Left lung (tissue), 10 donors: ENCODE results near the gene PIF1. TPM values are rescaled to one million over a fixed set of nuclear protein-coding genes. Genes with fewer than 3 reads are reported as not detected.

ENCODE experiments used
- ATAC-seq: fragments of 200-7000 bp; cut with Tn5 transposase; one replicate; pipeline ENCODE4 v1.9.1; 2020; ENCODE audit warnings: moderate library complexity
- DNase-seq, 4 donors: peaks; one replicate each; pipeline ENCODE4 v3.0.0-alpha.2; 2013 to 2020
- H3K27ac ChIP-seq, 2 donors: fragments of 200-600 bp; sonication (generic) in 1 of 2; one replicate each; pipeline versions ENCODE4 v1.5.0 to v1.8.0; 2020 to 2021
- H3K27me3 ChIP-seq, 2 donors: fragments of 200-600 bp; sonication (generic) in 1 of 2; one replicate each; pipeline versions ENCODE4 v1.5.0 to v1.8.0; 2020 to 2021
- H3K36me3 ChIP-seq, 2 donors: fragments of 200-600 bp; sonication (generic) in 1 of 2; one replicate each; pipeline versions ENCODE4 v1.5.0 to v1.8.0; 2020 to 2021
- H3K4me1 ChIP-seq, 2 donors: fragments of 200-600 bp; one replicate each; pipeline ENCODE4 v1.8.0; 2021
- H3K4me3 ChIP-seq, 2 donors: fragments of 200-600 bp; sonication (generic) in 1 of 2; one replicate each; pipeline versions ENCODE4 v1.5.0 to v1.8.0; 2020 to 2021; ENCODE audit warnings: mild to moderate bottlenecking in 1 of 2
- H3K9me3 ChIP-seq, 2 donors: fragments of 200-600 bp; sonication (generic) in 1 of 2; one replicate each; pipeline versions ENCODE4 v1.5.0 to v1.8.0; 2020 to 2021
- CTCF ChIP-seq, 2 donors: fragments of 200-600 bp; sonication (generic) in 1 of 2; IDR thresholded peaks; one replicate each; pipeline versions ENCODE4 v1.5.0 to v1.8.0; 2021; ENCODE audit warnings: antibody characterized with exemption in 2 of 2
- intact Hi-C, 2 donors: fragments of 100-400 bp; cut with DNase I; formaldehyde crosslinking; loops; one replicate each; pipeline versions ENCODE4 v1.11.2 to v1.14.2; 2022
- polyA plus RNA-seq, 6 donors: library from polyadenylated mRNA; unstranded; fragments of 120-200 nt; gene quantifications; one replicate each; pipeline ENCODE4 v1.2.1, GENCODE V29; 2013; ENCODE audit not compliant: insufficient read length in 6 of 6
- total RNA-seq, 2 donors: library from RNA; stranded (reverse); fragmentation: NEBNext Ultra II Directional; extraction: Animal tissue kit (Norgen Biotek cat#: 25700); gene quantifications; one replicate each; pipeline ENCODE4 v1.2.1, GENCODE V29; 2021
- donor health status: DM: no; HTN: yes; CAD: no.
- donor health status: DM: no; HTN: no; CAD: no.

PIF1 gene
- total and polyA plus RNA-seq, 8 donors: 1.6 to 17.7 (median 10.8) TPM

GRCh38 chr15:64865126-64865997, 39.9 kb upstream of the PIF1 start:
- Histone ChIP-seq H3K36me3 (peaks cover 0 to 82% of the 10 kb centered on the region in 2 donors), H3K9me3 (no peaks in the 10 kb centered on the region), H3K4me1 (peaks cover 0 to 82% of the 10 kb centered on the region in 2 donors), H3K27me3 (no peaks in the 10 kb centered on the region), H3K27ac (peak overlapping the region in 1 of 2 donors; percentile 45), H3K4me3 (no peak overlapping the region)
- TF ChIP-seq CTCF (IDR thresholded peaks at IDR 0.05): no peak
- intact Hi-C loops: no loop called here
- ATAC-seq (no peak), DNase-seq (no peak)

- peaks cover 0 to 95% of the 10 kb centered on the region in 2 donors for H3K36me3 ChIP-seq
- DNase-seq (no peak), ATAC-seq (no peak)
- no peak for TF ChIP-seq CTCF (IDR thresholded peaks at IDR 0.05)
- H3K4me1 ChIP-seq: peaks cover 0 to 82% of the 10 kb centered on the region in 2 donors
- peak overlapping the region in 1 of 2 donors; percentile 45 for H3K27ac ChIP-seq
- intact Hi-C loops: no loop called here
- no peaks in the 10 kb centered on the region for H3K27me3 ChIP-seq
- no peaks in the 10 kb centered on the region for H3K9me3 ChIP-seq
- H3K4me3 ChIP-seq: no peak overlapping the region
Observed at GRCh38 chr15:64864068-64864467, 38.6 kb upstream of the PIF1 start.

- Histone ChIP-seq H3K9me3 (no peaks in the 10 kb centered on the region), H3K36me3 (peaks cover 0 to 95% of the 10 kb centered on the region in 2 donors), H3K27ac (no peak overlapping the region), H3K27me3 (no peaks in the 10 kb centered on the region), H3K4me1 (peaks cover 9 to 84% of the 10 kb centered on the region in 2 donors), H3K4me3 (no peak overlapping the region)
- no peak for ATAC-seq
- DNase-seq: no peak
- TF ChIP-seq CTCF (IDR thresholded peaks at IDR 0.05): no peak
- intact Hi-C loops: no loop called here
Observed at GRCh38 chr15:64862408-64862807, 37.0 kb upstream of the PIF1 start.

- Histone ChIP-seq H3K27ac (peak overlapping the region in 1 of 2 donors; percentile 28), H3K36me3 (peaks cover 0 to 95% of the 10 kb centered on the region in 2 donors), H3K4me1 (peaks cover 14 to 86% of the 10 kb centered on the region in 2 donors), H3K9me3 (no peaks in the 10 kb centered on the region), H3K4me3 (no peak overlapping the region), H3K27me3 (no peaks in the 10 kb centered on the region)
- TF ChIP-seq CTCF (IDR thresholded peaks at IDR 0.05): no peak
- ATAC-seq: no peak
- DNase-seq: no peak
- intact Hi-C loops: no loop called here
Observed at GRCh38 chr15:64861960-64862359, 36.5 kb upstream of the PIF1 start.

GRCh38 chr15:64861331-64861730, 35.9 kb upstream of the PIF1 start:
- Histone ChIP-seq H3K27ac (peak overlapping the region in 1 of 2 donors; percentile 28), H3K4me1 (peaks cover 20 to 86% of the 10 kb centered on the region in 2 donors), H3K9me3 (no peaks in the 10 kb centered on the region), H3K27me3 (no peaks in the 10 kb centered on the region), H3K36me3 (peaks cover 0 to 95% of the 10 kb centered on the region in 2 donors), H3K4me3 (no peak overlapping the region)
- ATAC-seq: no peak
- DNase-seq: no peak
- intact Hi-C loops: no loop called here
- TF ChIP-seq CTCF (IDR thresholded peaks at IDR 0.05): no peak
